Measurements from ENCODE around the gene GNA12. TPM values are rescaled to one million over a fixed set of nuclear protein-coding genes. Genes with fewer than 3 reads are reported as not detected.

GNA12 gene
- total and polyA plus RNA-seq, 10 of the 15 experiments (the other 5 are each of a cell fraction or from before 2014, with no cell fraction given): 1.9 to 51.8 (median 12.6) TPM

DNA sequence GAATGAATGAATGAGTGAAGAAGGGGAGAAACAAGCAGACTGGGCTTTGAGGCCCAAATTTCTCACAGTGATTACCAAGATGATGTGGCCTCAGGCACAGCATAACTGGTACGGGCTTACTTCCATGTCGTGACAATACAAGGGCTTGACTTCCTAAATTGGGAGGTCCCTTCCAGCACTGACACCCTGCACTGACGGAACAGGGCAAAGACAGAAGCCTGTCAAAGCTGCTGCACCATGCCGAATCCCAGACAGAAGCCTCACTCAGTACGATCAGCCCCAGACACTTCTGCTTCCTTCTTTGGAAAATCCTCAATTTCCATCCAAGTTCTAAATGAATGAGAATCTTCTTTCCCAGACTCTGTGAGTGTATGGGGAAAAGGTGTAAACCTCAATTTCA, 51.9 kb downstream of the GNA12 start (continued):
- TF ChIP-seq, protein P1, sequence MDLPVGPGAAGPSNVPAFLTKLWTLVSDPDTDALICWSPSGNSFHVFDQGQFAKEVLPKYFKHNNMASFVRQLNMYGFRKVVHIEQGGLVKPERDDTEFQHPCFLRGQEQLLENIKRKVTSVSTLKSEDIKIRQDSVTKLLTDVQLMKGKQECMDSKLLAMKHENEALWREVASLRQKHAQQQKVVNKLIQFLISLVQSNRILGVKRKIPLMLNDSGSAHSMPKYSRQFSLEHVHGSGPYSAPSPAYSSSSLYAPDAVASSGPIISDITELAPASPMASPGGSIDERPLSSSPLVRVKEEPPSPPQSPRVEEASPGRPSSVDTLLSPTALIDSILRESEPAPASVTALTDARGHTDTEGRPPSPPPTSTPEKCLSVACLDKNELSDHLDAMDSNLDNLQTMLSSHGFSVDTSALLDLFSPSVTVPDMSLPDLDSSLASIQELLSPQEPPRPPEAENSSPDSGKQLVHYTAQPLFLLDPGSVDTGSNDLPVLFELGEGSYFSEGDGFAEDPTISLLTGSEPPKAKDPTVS (IDR thresholded peaks at IDR 0.05; ENCODE audit: low read depth, low read length): no peak
- no peak for TF ChIP-seq ZBED1 (IDR thresholded peaks at IDR 0.05; ENCODE audit: borderline replicate concordance)

DNA sequence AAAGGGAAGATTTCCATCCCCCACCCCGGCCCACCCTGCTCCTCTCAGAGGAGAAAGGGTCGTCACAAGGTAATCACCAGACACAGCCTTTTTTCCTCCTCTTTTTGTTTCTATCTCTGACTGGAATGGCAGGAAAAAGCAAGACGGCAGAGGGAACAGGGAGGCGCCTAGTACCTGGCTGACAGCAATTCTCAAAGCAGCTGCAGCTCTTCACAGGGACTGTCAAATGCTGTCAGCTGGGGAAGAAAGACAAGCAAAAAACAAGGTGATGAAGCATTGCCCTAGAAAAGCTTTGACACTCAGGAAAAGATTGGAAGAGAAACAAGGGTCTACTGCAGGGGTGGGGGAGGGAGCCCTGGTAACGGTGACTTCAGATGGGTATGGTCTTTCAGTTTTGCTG, 52.7 kb downstream of the GNA12 start:
- Histone ChIP-seq H3K27ac (ENCODE audit: control insufficient read depth, insufficient read depth) (no peak overlapping the region), H3K36me3 (ENCODE audit: control insufficient read depth in 2 of 2, insufficient read depth in 2 of 2, low read length in 1 of 2) (peaks cover 3 to 12% of the 10 kb centered on the region in 2 experiments; a peak in 3 of 4 replicates), H3K79me2 (ENCODE audit: control insufficient read depth, insufficient read depth, low read length) (no peaks in the 10 kb centered on the region), H3K4me3 (no peak overlapping the region), H3K9ac (ENCODE audit: control insufficient read depth, insufficient read depth, low read length) (no peak overlapping the region), H3K4me1 (ENCODE audit: control insufficient read depth, insufficient read depth, low read length) (no peaks in the 10 kb centered on the region), H3K9me3 (replicated peaks; ENCODE audit: control insufficient read depth, insufficient read depth, low read length) (no peaks in the 10 kb centered on the region), H3K4me2 (ENCODE audit: control insufficient read depth, insufficient read depth) (no peak overlapping the region), H2AFZ (ENCODE audit: control insufficient read depth, low read depth, low read length) (no peak overlapping the region), H4K20me1 (ENCODE audit: control insufficient read depth, insufficient read depth) (no peaks in the 10 kb centered on the region), H3K27me3 (replicated peaks in 1 of 2; ENCODE audit: control insufficient read depth in 2 of 2, insufficient read depth in 2 of 2, low read length in 1 of 2) (no peaks in the 10 kb centered on the region)
- ATAC-seq: no peak
- POLR2A ChIA-PET: interaction anchor here (0.6 kb wide), 1 partner anchor 25 kb away, joined by 3 read pairs; no protein-coding TSS in a partner anchor
- intact Hi-C loops (cut with micrococcal nuclease; ENCODE audit: unreplicated experiment): no loop called here
- SMC1A ChIA-PET (ENCODE audit: uncharacterized antibody, unreplicated experiment): interaction anchor here (0.6 to 1.0 kb wide), 4 partner anchors 10 to 47 kb away, joined by 3 to 4 read pairs (median 4); no protein-coding TSS in a partner anchor
- in situ Hi-C loops (cut with MboI): no loop called here
- DNase-seq (ENCODE audit: low read depth, low spot score): no peak
- 96% methylated on average over 5 of the region's 5 CpGs for WGBS (ENCODE audit: insufficient coverage, insufficient replicate concordance, low lambda C conversion rate, missing lambda C conversion rate)
- RAD21 ChIA-PET (ENCODE audit: unreplicated experiment): no interaction called here
- CTCF ChIA-PET: no interaction called here
- BruUV-seq (replicated peaks): no TSS peak
- FAIRE-seq: no peak
- TF ChIP-seq, protein P2, sequence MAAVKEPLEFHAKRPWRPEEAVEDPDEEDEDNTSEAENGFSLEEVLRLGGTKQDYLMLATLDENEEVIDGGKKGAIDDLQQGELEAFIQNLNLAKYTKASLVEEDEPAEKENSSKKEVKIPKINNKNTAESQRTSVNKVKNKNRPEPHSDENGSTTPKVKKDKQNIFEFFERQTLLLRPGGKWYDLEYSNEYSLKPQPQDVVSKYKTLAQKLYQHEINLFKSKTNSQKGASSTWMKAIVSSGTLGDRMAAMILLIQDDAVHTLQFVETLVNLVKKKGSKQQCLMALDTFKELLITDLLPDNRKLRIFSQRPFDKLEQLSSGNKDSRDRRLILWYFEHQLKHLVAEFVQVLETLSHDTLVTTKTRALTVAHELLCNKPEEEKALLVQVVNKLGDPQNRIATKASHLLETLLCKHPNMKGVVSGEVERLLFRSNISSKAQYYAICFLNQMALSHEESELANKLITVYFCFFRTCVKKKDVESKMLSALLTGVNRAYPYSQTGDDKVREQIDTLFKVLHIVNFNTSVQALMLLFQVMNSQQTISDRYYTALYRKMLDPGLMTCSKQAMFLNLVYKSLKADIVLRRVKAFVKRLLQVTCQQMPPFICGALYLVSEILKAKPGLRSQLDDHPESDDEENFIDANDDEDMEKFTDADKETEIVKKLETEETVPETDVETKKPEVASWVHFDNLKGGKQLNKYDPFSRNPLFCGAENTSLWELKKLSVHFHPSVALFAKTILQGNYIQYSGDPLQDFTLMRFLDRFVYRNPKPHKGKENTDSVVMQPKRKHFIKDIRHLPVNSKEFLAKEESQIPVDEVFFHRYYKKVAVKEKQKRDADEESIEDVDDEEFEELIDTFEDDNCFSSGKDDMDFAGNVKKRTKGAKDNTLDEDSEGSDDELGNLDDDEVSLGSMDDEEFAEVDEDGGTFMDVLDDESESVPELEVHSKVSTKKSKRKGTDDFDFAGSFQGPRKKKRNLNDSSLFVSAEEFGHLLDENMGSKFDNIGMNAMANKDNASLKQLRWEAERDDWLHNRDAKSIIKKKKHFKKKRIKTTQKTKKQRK (IDR thresholded peaks at IDR 0.05; ENCODE audit: low read depth, low read length): no peak
- TF ChIP-seq, protein P3, sequence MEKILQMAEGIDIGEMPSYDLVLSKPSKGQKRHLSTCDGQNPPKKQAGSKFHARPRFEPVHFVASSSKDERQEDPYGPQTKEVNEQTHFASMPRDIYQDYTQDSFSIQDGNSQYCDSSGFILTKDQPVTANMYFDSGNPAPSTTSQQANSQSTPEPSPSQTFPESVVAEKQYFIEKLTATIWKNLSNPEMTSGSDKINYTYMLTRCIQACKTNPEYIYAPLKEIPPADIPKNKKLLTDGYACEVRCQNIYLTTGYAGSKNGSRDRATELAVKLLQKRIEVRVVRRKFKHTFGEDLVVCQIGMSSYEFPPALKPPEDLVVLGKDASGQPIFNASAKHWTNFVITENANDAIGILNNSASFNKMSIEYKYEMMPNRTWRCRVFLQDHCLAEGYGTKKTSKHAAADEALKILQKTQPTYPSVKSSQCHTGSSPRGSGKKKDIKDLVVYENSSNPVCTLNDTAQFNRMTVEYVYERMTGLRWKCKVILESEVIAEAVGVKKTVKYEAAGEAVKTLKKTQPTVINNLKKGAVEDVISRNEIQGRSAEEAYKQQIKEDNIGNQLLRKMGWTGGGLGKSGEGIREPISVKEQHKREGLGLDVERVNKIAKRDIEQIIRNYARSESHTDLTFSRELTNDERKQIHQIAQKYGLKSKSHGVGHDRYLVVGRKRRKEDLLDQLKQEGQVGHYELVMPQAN (conservative IDR thresholded peaks at IDR 0.05): no peak
- TF ChIP-seq IKZF2 (IDR thresholded peaks at IDR 0.05): no peak
- TF ChIP-seq BCL11A (IDR thresholded peaks at IDR 0.05; ENCODE audit: low read depth, low read length): no peak
- TF ChIP-seq SMAD1 (IDR thresholded peaks at IDR 0.05; ENCODE audit: low read depth, partially characterized antibody): no peak
- TF ChIP-seq ZZZ3 (IDR thresholded peaks at IDR 0.05; ENCODE audit: control insufficient read depth, insufficient read length, low read depth): no peak
- TF ChIP-seq DPF2 (IDR thresholded peaks at IDR 0.05): no peak
- no peak for TF ChIP-seq RAD21 (IDR thresholded peaks at IDR 0.05; ENCODE audit: insufficient read depth, low read depth, low read length)
- TF ChIP-seq HDGF (IDR thresholded peaks at IDR 0.05): no peak
- no peak for TF ChIP-seq ZNF24 (IDR thresholded peaks at IDR 0.05)
- TF ChIP-seq CBX5 (IDR thresholded peaks at IDR 0.05; ENCODE audit: low read depth): no peak
- TF ChIP-seq, protein P4, sequence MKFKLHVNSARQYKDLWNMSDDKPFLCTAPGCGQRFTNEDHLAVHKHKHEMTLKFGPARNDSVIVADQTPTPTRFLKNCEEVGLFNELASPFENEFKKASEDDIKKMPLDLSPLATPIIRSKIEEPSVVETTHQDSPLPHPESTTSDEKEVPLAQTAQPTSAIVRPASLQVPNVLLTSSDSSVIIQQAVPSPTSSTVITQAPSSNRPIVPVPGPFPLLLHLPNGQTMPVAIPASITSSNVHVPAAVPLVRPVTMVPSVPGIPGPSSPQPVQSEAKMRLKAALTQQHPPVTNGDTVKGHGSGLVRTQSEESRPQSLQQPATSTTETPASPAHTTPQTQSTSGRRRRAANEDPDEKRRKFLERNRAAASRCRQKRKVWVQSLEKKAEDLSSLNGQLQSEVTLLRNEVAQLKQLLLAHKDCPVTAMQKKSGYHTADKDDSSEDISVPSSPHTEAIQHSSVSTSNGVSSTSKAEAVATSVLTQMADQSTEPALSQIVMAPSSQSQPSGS (IDR thresholded peaks at IDR 0.05; ENCODE audit: low read length): no peak
- TF ChIP-seq MYB (IDR thresholded peaks at IDR 0.05; ENCODE audit: borderline replicate concordance, low read depth, low read length): no peak
- no peak for TF ChIP-seq POU2F2 (IDR thresholded peaks at IDR 0.05; ENCODE audit: borderline replicate concordance, low read depth, low read length)
- no peak for TF ChIP-seq CHD4 (IDR thresholded peaks at IDR 0.05)
